NCI-H2029 treated with DMSO at 0.1 percent for 48 hours (cell line): ENCODE results near the gene IKZF1.
A peak's percentile ranks its signal among the peaks of the same experiment; 100 is the strongest.

Source experiments
- DNase-seq: peaks from one replicate; lab custom pipeline; 2025; lab: John Stamatoyannopoulos, UW

Gene IKZF1

GRCh38 chr7:50412973-50413372 lies 108.5 kb downstream of the IKZF1 start:
- DNase-seq = no peak

GRCh38 chr7:50413561-50413960 lies 109.0 kb downstream of the IKZF1 start:
- no peak for DNase-seq

- no peak for DNase-seq
These were observed 111.4 kb downstream of the IKZF1 start for GRCh38 chr7:50415844-50416364.

- DNase-seq = no peak
These were observed 112.1 kb downstream of the IKZF1 start for GRCh38 chr7:50416527-50417182.

GRCh38 chr7:50418086-50418515 lies 113.6 kb downstream of the IKZF1 start:
- peak; percentile 15 for DNase-seq

- no peak for DNase-seq
These were observed 114.2 kb downstream of the IKZF1 start for GRCh38 chr7:50418526-50419290.

GRCh38 chr7:50421043-50421442 lies 116.5 kb downstream of the IKZF1 start:
- no peak for DNase-seq

- DNase-seq = no peak
These were observed 118.3 kb downstream of the IKZF1 start for GRCh38 chr7:50422858-50423257.

GRCh38 chr7:50423860-50424259 lies 119.3 kb downstream of the IKZF1 start:
- no peak for DNase-seq

GRCh38 chr7:50425318-50425717 lies 120.8 kb downstream of the IKZF1 start:
- no peak for DNase-seq

GRCh38 chr7:50426280-50427045 lies 121.9 kb downstream of the IKZF1 start:
- no peak for DNase-seq

- DNase-seq = no peak
These were observed 123.0 kb downstream of the IKZF1 start for GRCh38 chr7:50427518-50427917.

GRCh38 chr7:50428911-50429310 lies 124.4 kb downstream of the IKZF1 start:
- DNase-seq = no peak

- no peak for DNase-seq
These were observed 126.8 kb downstream of the IKZF1 start for GRCh38 chr7:50431316-50431715.

GRCh38 chr7:50431722-50432305 lies 127.3 kb downstream of the IKZF1 start:
- DNase-seq = no peak

- no peak for DNase-seq
These were observed 131.8 kb downstream of the IKZF1 start for GRCh38 chr7:50436133-50436806.

GRCh38 chr7:50446542-50446960 lies 142.0 kb downstream of the IKZF1 start:
- DNase-seq = no peak

GRCh38 chr7:50448823-50449222 lies 144.3 kb downstream of the IKZF1 start:
- no peak for DNase-seq

GRCh38 chr7:50449501-50449880 lies 145.0 kb downstream of the IKZF1 start:
- DNase-seq = no peak

- peak; percentile 62 for DNase-seq
These were observed 145.5 kb downstream of the IKZF1 start, which contains the start of gene FIGNL1 for GRCh38 chr7:50449881-50450589. Gene FIGNL1, minus strand, starts transcription at chr7:50450350. Its CDS starts 3,063 bp downstream, at chr7:50447287.

GRCh38 chr7:50450590-50451032 lies 146.1 kb downstream of the IKZF1 start:
- no peak for DNase-seq
